ENCODE measurements around the gene SPATA2L.
"Not testable (repeated sequence)": the region's sequence is repeated elsewhere in the genome, so short reads cannot be mapped to it uniquely, and the experiment has no call there.

GRCh38 chr16:89664238-89664637 is 37.3 kb downstream of the SPATA2L start:
- not testable (repeated sequence) for TF ChIP-seq POLR2A (IDR thresholded peaks at IDR 0.05); CTCF (IDR thresholded peaks at IDR 0.05 in 8 of 11, conservative IDR thresholded peaks at IDR 0.05 in 3 of 11); POLR2AphosphoS5 (IDR thresholded peaks at IDR 0.05)
